GM21381 (cell line): ENCODE results near the gene OTUD5.

Experiments used
- ATAC-seq: cut with Tn5 transposase; IDR thresholded peaks from one replicate; pipeline ENCODE4 v1.9.1; 2021; ENCODE audit warnings: mild to moderate bottlenecking, moderate library complexity; ENCODE audit not compliant: unreplicated experiment

OTUD5 gene

GRCh38 chrX:48937054-48937907, 20.1 kb downstream of the OTUD5 start:
- peak; percentile 37 for ATAC-seq

GRCh38 chrX:48936429-48937053, 20.9 kb downstream of the OTUD5 start:
- ATAC-seq, result no peak

- no peak for ATAC-seq
These were observed 22.1 kb downstream of the OTUD5 start for GRCh38 chrX:48935301-48935670.

GRCh38 chrX:48934581-48935300, 22.7 kb downstream of the OTUD5 start:
- ATAC-seq, result no peak

- ATAC-seq, result no peak
These were observed 23.6 kb downstream of the OTUD5 start for GRCh38 chrX:48933757-48934156.

GRCh38 chrX:48927736-48928382, 29.5 kb downstream of the OTUD5 start:
- no peak for ATAC-seq

GRCh38 chrX:48927123-48927522, 30.3 kb downstream of the OTUD5 start:
- ATAC-seq, result no peak

GRCh38 chrX:48924270-48924669, 33.1 kb downstream of the OTUD5 start:
- no peak for ATAC-seq

- no peak for ATAC-seq
These were observed 33.6 kb downstream of the OTUD5 start for GRCh38 chrX:48923771-48924170.

GRCh38 chrX:48920718-48921104, 36.7 kb downstream of the OTUD5 start:
- ATAC-seq, result no peak

GRCh38 chrX:48919947-48920717, 37.3 kb downstream of the OTUD5 start:
- ATAC-seq, result no peak

- ATAC-seq, result peak; percentile 9
These were observed 38.0 kb downstream of the OTUD5 start for GRCh38 chrX:48919360-48919841.

- ATAC-seq, result peak; percentile 69
These were observed 38.6 kb downstream of the OTUD5 start, which contains the start of gene PIM2 for GRCh38 chrX:48918643-48919340. Gene PIM2 (minus strand): TSS chrX:48919024. CDS start chrX:48918834, 190 bp downstream.

- ATAC-seq, result no peak
These were observed 39.1 kb downstream of the OTUD5 start for GRCh38 chrX:48918301-48918642.

- peak; percentile 44 for ATAC-seq
These were observed 40.0 kb downstream of the OTUD5 start for GRCh38 chrX:48917139-48918001.

GRCh38 chrX:48914593-48915493, 42.6 kb downstream of the OTUD5 start:
- no peak for ATAC-seq

- ATAC-seq, result no peak
These were observed 43.6 kb downstream of the OTUD5 start for GRCh38 chrX:48913605-48914366.
